HCT116 (cell line): Measurements from ENCODE around the gene FAM234A. TPM values are rescaled to one million over a fixed set of nuclear protein-coding genes. Genes with fewer than 3 reads are reported as not detected.

Experiments used
- ATAC-seq: fragments of 200-7000 bp; cut with Tn5 transposase; 2 replicates; pipeline ENCODE4 v1.9.1; 2020; ENCODE audit warnings: mild to moderate bottlenecking, moderate library complexity
- BruUV-seq: library from RNA; stranded (reverse); fragments of 400-500 nt; replicated peaks from 2 replicates; lab custom pipeline; 2021; lab: Mats Ljungman, UMichigan
- CTCF ChIA-PET: fragments of 300-600 bp; sonication (Branson Sonifier 250); formaldehyde crosslinking; loops from one replicate; lab custom pipeline; 2021; ENCODE audit warnings: antibody characterized with exemption; lab: Charles Lee
- POLR2A ChIA-PET: fragments of 300-600, 350-600 bp; sonication (Branson Sonifier 250); formaldehyde crosslinking; loops from one replicate; lab custom pipeline; 2021; ENCODE audit warnings: antibody characterized with exemption; lab: Charles Lee
- RAD21 ChIA-PET, 2 experiments: fragments of 300-600 bp; sonication (Branson Sonifier 250); formaldehyde crosslinking; loops; one replicate each; lab custom pipeline; 2023; ENCODE audit warnings: low total read pairs in 2 of 2; ENCODE audit not compliant: uncharacterized antibody in 2 of 2, unreplicated experiment in 2 of 2, low non-redundant PET in 1 of 2; lab: Charles Lee
- DNase-seq: peaks from one replicate; pipeline ENCODE4 v3.0.0-alpha.2; 2010; ENCODE audit warnings: low read depth, low spot score
- H2AFZ ChIP-seq: fragments of 200-600 bp; shearing (Covaris generic), sonication (generic); 2 replicates; pipeline ENCODE4 v1.6.1; 2017; ENCODE audit warnings: low read depth, mixed run types, mixed read lengths, antibody characterized with exemption, low read length; ENCODE audit not compliant: poor library complexity, severe bottlenecking
- H3K27ac ChIP-seq: 2 replicates; pipeline ENCODE4 v1.5.1; 2012; ENCODE audit warnings: low read depth, low read length
- H3K27me3 ChIP-seq: fragments of 200-600 bp; sonication (generic); 2 replicates; pipeline ENCODE4 v1.6.1; 2016; ENCODE audit warnings: mixed run types, low read length, mixed read lengths; ENCODE audit not compliant: insufficient read depth
- H3K36me3 ChIP-seq, 2 experiments: fragments of 200-500 bp in 1 of 2; fragments of 200-600 bp in 1 of 2; sonication (Bioruptor generic) in 1 of 2; sonication (generic) in 1 of 2; 2 replicates each; pipeline versions ENCODE4 v1.5.1 to v1.6.1; 2014 to 2016; ENCODE audit warnings: low read length in 2 of 2, inconsistent platforms in 1 of 2, mixed read lengths in 1 of 2, mixed run types in 1 of 2; ENCODE audit not compliant: insufficient read depth in 2 of 2, control insufficient read depth in 1 of 2
- H3K4me1 ChIP-seq, 2 experiments: fragments of 200-600 bp in 1 of 2; sonication (generic) in 1 of 2; 2 replicates each; pipeline versions ENCODE4 v1.5.1 to v1.6.1; 2012 to 2017; ENCODE audit warnings: low read length in 2 of 2, inconsistent platforms in 1 of 2, mild to moderate bottlenecking in 1 of 2, mixed read lengths in 1 of 2, mixed run types in 1 of 2, moderate library complexity in 1 of 2; ENCODE audit not compliant: insufficient read depth in 2 of 2, control insufficient read depth in 1 of 2
- H3K4me2 ChIP-seq: fragments of 200-600 bp; sonication (generic); 2 replicates; pipeline ENCODE4 v1.6.1; 2017; ENCODE audit warnings: mixed run types, low read length, mixed read lengths
- H3K4me3 ChIP-seq, 2 experiments: fragments of 200-600 bp in 1 of 2; sonication (generic) in 1 of 2; replicated peaks in 1 of 2; 2 replicates each; pipeline ENCODE4 v1.5.1; 2011 to 2016; ENCODE audit warnings: low read length in 2 of 2, control low read depth in 1 of 2, low read depth in 1 of 2, mild to moderate bottlenecking in 1 of 2, mixed read lengths in 1 of 2, mixed run types in 1 of 2
- H3K79me2 ChIP-seq: fragments of 200-600 bp; sonication (generic); 2 replicates; pipeline ENCODE4 v1.6.1; 2017; ENCODE audit warnings: mild to moderate bottlenecking, mixed run types, low read length, moderate library complexity, mixed read lengths; ENCODE audit not compliant: insufficient read depth
- H3K9ac ChIP-seq: fragments of 200-600 bp; sonication (generic); 2 replicates; pipeline ENCODE4 v1.6.1; 2016; ENCODE audit warnings: low read length, mixed read lengths
- H3K9me2 ChIP-seq: fragments of 200-600 bp; sonication (generic), shearing (Covaris generic); 2 replicates; pipeline ENCODE4 v1.6.1; 2017; ENCODE audit warnings: mixed run types, mild to moderate bottlenecking, moderate library complexity; ENCODE audit not compliant: insufficient read depth
- H3K9me3 ChIP-seq, 2 experiments: fragments of 200-500 bp in 1 of 2; fragments of 200-600 bp in 1 of 2; sonication (Bioruptor generic) in 1 of 2; sonication (generic) in 1 of 2; 2 replicates each; pipeline ENCODE4 v1.6.1; 2014 to 2017; ENCODE audit warnings: low read length in 2 of 2, mixed read lengths in 2 of 2, inconsistent platforms in 1 of 2, low read depth in 1 of 2, mild to moderate bottlenecking in 1 of 2, mixed run types in 1 of 2, moderate library complexity in 1 of 2; ENCODE audit not compliant: control insufficient read depth in 1 of 2, insufficient read depth in 1 of 2
- H4K20me1 ChIP-seq: fragments of 200-600 bp; sonication (generic), shearing (Covaris generic); 2 replicates; pipeline ENCODE4 v1.6.1; 2017; ENCODE audit warnings: mixed run types, mild to moderate bottlenecking, moderate library complexity; ENCODE audit not compliant: insufficient read depth
- ATF3 ChIP-seq: IDR thresholded peaks from 2 replicates; pipeline ENCODE4 v1.6.1; 2012
- EGR1 ChIP-seq: IDR thresholded peaks from 2 replicates; pipeline ENCODE4 v1.6.1; 2012; ENCODE audit warnings: low read depth
- ELF1 ChIP-seq: IDR thresholded peaks from 2 replicates; pipeline ENCODE4 v1.6.1; 2012; ENCODE audit warnings: low read depth, borderline replicate concordance
- EZH2phosphoT487 ChIP-seq: fragments of 200-600 bp; IDR thresholded peaks from 2 replicates; pipeline ENCODE4 v1.6.1; 2018; ENCODE audit warnings: antibody characterized with exemption, borderline replicate concordance
- JUND ChIP-seq: IDR thresholded peaks from 2 replicates; pipeline ENCODE4 v1.6.1; 2012
- MAX ChIP-seq: IDR thresholded peaks from 2 replicates; pipeline ENCODE4 v1.6.1; 2012
- POLR2A ChIP-seq: IDR thresholded peaks from 2 replicates; pipeline ENCODE4 v1.7.0; 2011; ENCODE audit warnings: borderline replicate concordance; ENCODE audit not compliant: insufficient read depth, insufficient read length; ENCODE audit errors: extremely low read depth
- POLR2AphosphoS5 ChIP-seq: IDR thresholded peaks from 2 replicates; pipeline ENCODE4 v1.6.1; 2011; ENCODE audit warnings: mild to moderate bottlenecking, low read depth, low read length, moderate library complexity
- REST ChIP-seq: IDR thresholded peaks from 2 replicates; pipeline ENCODE4 v1.6.1; 2012; ENCODE audit warnings: low read depth
- SIN3A ChIP-seq: IDR thresholded peaks from 2 replicates; pipeline ENCODE4 v1.6.1; 2012; ENCODE audit warnings: low read depth
- SP1 ChIP-seq: IDR thresholded peaks from 2 replicates; pipeline ENCODE4 v1.6.1; 2012; ENCODE audit warnings: low read depth
- TCF7L2 ChIP-seq: IDR thresholded peaks from 2 replicates; pipeline ENCODE4 v1.7.0; 2011; ENCODE audit warnings: borderline replicate concordance, inconsistent platforms; ENCODE audit not compliant: insufficient read depth, insufficient read length; ENCODE audit errors: extremely low read depth
- intact Hi-C: fragments of 100-400 bp; cut with micrococcal nuclease; formaldehyde crosslinking; loops from 2 replicates; pipeline ENCODE4 v1.10.0; 2022
- total RNA-seq: library from RNA; stranded (reverse); gene quantifications from one replicate; pipeline ENCODE4 v1.2.1, GENCODE V29; 2021; ENCODE audit not compliant: unreplicated experiment

The FAM234A gene
- total RNA-seq, 1 experiment from 2014 or later = 36.4 TPM

GRCh38 chr16:311725-312124 is 77.1 kb downstream of the FAM234A start:
- ChIA-PET CTCF (no interaction called here), POLR2A (no interaction called here), RAD21 (no interaction called here)
- H3K4me3 ChIP-seq = no peak overlapping the region
- no peaks in the 10 kb centered on the region for H3K4me1 ChIP-seq
- BruUV-seq = no TSS peak
- intact Hi-C loops = no loop called here
- H3K36me3 ChIP-seq = no peaks in the 10 kb centered on the region
- H3K27ac ChIP-seq = no peak overlapping the region
- DNase-seq (no peak), ATAC-seq (no peak)
- no peaks in the 10 kb centered on the region; the same call in none of the 2 replicates for H3K79me2 ChIP-seq
- no peaks in the 10 kb centered on the region for H3K27me3 ChIP-seq
- no peaks in the 10 kb centered on the region for H3K9me2 ChIP-seq
- H2AFZ ChIP-seq = no peak overlapping the region
- H3K9me3 ChIP-seq = no peaks in the 10 kb centered on the region
- no peak overlapping the region for H3K9ac ChIP-seq
- no peaks in the 10 kb centered on the region for H4K20me1 ChIP-seq
- no peak overlapping the region for H3K4me2 ChIP-seq
- TF ChIP-seq SP1 = no peak
- TF ChIP-seq EZH2phosphoT487 = no peak
- no peak for TF ChIP-seq MAX
- TF ChIP-seq POLR2A = no peak
- TF ChIP-seq JUND = no peak
- TF ChIP-seq POLR2AphosphoS5 = no peak

DNA sequence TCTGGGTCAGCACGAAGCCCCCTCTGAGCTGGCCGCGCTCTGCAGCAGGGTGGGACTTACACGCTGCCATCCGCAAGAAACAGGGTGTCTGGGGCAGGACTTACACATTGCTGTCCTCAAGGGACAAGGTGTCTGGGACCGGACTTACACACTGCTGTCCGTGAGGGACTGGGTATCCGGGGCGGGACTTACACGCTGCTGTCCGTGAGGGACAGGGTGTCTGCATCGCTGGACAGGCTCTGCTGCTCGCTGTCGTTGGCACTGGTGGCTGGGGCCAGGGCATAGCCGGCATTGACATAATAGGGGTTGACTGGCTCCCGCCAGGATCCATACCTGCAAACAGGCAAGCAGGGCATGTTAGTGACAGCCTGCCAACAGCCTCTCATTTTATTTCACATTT is 79.7 kb downstream of the FAM234A start:
- Histone ChIP-seq H3K79me2 (peaks cover 19% of the 10 kb centered on the region), H3K4me3 (no peak overlapping the region), H2AFZ (no peak overlapping the region), H3K27me3 (no peaks in the 10 kb centered on the region), H3K9me3 (no peaks in the 10 kb centered on the region), H3K9ac (no peak overlapping the region), H3K27ac (no peak overlapping the region), H3K9me2 (no peaks in the 10 kb centered on the region), H3K4me1 (no peaks in the 10 kb centered on the region), H3K4me2 (no peak overlapping the region), H4K20me1 (no peaks in the 10 kb centered on the region), H3K36me3 (no peaks in the 10 kb centered on the region)
- TF ChIP-seq MAX (no peak), POLR2A (no peak), ELF1 (no peak), JUND (no peak), EGR1 (no peak), REST (no peak), SIN3A (no peak), ATF3 (no peak), TCF7L2 (no peak)
- intact Hi-C loops = no loop called here
- ChIA-PET POLR2A (no interaction called here), RAD21 (no interaction called here), CTCF (no interaction called here)
- DNase-seq (no peak), ATAC-seq (no peak)
- no TSS peak for BruUV-seq
